Hematopoietic multipotent progenitor cell treated with erythropoietin and hydrocortisone succinate and interleukin-3 and kit ligand, for 8 days (in vitro differentiated cells): ENCODE data around the gene BLVRB.
"Not testable (repeated sequence)": the region's sequence is repeated elsewhere in the genome, so short reads cannot be mapped to it uniquely, and the experiment has no call there.

Source experiments
- DNase-seq: peaks from one replicate; pipeline ENCODE4 v3.0.0-alpha.2; 2015

BLVRB gene

GRCh38 chr19:40421993-40422747 lies 43.4 kb downstream of the BLVRB start:
- peak; percentile 53 for DNase-seq

DNA sequence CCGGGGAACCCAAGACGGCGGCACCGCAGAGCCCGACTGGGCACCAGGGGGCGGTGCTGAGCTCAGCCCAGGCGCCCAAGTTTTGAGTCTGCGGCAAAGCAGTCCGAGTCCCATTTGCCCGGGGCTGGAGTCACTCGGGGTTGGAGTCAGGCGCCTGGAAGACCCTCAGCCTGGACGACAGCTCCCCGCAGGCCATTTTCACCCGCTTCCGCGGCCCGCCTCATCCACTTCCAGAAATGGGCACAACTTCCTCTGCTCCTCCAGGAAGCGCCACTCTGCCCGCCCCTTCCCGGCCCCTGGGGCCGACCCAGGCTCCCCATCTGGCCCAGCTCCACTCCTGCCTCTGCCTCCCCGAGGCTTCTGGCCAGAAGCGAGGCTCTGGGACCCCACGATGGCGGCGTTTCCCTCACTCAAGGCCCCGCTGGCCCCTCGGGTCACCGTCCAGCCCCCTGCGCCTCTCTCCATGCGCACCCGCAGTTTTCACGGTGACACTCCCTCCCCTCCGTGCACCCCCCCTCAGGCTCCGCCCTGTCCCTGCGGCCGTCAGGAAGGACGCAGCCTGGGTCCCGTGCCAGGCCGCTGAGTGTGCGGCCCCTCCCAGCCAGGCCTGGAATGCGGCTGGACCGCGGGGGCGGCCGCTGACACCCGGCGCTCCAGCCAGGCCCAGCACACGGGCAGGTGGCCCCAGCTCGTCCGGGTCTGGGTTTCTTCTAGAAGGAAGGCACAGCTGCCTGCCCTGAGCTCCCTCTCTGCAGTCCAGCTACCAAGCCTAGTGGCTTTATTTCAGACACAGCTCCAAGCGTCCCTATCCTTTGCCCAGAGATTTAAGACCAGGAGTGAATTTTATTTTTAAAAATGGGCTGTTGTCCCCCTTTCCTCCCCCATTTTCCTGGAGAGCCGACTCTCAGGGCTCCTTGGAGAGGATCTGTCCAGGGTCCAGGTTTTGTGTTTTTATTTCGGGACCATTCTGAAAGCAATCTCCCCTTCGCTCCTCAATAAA lies 44.5 kb downstream of the BLVRB start:
- peak; percentile 82 for DNase-seq

GRCh38 chr19:40420451-40420765 lies 45.1 kb downstream of the BLVRB start:
- DNase-seq = no peak

- DNase-seq = no peak
Observed at GRCh38 chr19:40419780-40420179, 45.8 kb downstream of the BLVRB start.

- no peak for DNase-seq
Observed at GRCh38 chr19:40419066-40419612, 46.4 kb downstream of the BLVRB start.

DNA sequence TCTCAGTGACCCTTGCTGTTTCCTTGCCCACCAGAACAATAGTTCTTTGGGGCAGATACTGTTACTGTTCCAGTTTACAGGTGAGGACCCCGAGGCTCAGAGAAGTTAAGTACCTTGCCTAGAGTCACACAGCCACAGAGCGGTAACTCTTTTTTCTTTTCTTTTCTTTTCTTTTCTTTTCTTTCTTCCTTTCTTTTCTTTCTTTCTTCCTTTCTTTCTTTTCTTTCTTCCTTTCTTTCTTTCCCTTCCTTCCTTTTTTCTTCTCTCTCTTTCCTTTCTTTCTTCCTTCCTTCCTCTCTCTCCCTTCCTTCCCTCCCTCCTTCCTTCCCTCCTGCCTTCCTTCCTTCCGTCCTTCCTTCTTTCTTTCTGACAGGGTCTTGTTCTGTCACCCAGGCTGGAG lies 47.5 kb downstream of the BLVRB start:
- no peak for DNase-seq

DNA sequence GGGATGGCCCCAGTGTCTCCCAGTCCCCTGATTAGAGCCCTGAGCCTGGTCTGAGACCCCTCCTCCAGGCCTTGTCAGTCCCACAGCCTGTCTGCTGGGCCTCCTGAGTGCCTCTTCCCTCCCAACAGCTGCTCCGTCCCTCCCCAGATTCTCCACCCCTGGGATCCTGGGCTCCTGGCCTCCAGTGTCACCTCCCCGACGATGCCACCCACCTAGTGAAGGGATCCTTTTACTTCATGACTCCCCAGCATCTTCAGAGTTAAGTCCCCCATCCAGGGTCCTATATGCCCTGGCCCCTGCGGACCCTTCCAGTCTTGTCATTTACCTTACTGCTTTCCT lies 47.9 kb downstream of the BLVRB start:
- DNase-seq = no peak

- peak; percentile 77 for DNase-seq
Observed at GRCh38 chr19:40416918-40417642, 48.5 kb downstream of the BLVRB start.

DNA sequence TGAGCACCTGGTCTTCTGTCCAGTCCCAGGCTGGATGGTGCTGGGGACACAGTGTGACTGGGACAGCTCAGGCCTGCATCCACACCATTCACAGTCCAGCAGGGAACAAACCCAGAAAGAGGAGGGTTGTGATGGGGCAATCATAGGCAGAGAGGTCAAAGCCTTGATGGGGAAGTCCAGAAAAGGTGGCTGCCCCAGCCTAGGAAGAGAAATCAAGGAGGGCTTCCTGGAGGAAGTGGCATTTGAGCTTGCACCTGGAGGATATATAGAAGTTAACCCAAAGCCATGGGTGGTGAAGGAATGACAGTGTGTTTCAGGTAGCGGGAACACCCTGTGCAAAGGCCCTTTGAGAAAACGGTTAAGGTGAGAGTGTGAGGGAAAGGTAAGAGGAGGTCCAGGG lies 49.8 kb downstream of the BLVRB start:
- no peak for DNase-seq

DNA sequence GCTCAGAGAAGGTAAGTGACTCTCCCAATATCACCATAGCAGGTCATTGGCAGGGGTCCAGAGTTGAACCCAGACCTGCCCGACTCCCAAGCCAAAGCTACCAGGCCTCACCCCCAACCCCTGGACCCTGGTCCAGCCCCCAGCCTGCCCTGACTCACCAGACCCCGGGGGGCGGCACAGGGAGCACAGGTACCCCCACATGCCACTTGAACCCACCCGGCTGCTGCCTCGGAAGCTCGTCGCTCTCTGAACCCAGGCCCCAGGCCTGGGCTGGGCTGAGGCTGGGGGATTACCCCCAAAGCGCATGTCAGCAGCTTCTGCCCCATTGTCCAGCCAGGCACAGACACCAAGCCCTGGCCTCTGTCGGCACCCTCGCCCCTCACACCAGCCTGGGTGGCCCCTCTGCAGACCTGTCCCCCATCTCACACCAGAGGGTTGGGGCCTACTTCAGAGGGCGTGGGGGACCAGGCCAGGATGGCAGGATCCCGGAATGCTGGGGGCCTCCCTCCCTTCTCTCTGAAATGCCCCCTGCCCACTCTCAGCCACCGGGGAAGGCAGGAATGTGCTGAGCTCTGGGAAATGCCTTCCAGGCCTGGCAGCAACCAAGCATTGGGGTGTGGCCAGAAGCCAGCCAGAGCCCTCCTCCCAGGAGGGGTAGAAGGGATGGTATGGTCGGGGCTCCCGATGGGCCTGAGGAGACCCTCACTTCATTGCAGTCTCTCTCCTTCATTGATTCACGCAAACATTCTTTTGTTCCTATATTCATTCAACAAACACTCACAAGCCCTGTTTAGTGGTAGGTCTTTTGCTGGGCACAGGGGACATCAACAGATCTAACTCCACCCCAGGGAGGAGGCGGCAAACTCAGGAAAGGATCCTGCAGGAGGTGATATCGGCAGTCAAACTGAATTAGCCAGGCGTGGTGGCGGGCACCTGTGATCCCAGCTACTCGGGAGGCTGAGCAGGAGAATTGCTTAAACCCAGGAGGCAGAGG lies 50.7 kb downstream of the BLVRB start:
- no peak for DNase-seq

- no peak for DNase-seq
Observed at GRCh38 chr19:40413291-40413845, 52.2 kb downstream of the BLVRB start, which contains the start of gene PRX. TSS of gene PRX (minus strand) at chr19:40413378. CDS start at chr19:40407932, 5,446 bp downstream.

- DNase-seq = no peak
Observed at GRCh38 chr19:40412866-40413265, 52.7 kb downstream of the BLVRB start.

DNA sequence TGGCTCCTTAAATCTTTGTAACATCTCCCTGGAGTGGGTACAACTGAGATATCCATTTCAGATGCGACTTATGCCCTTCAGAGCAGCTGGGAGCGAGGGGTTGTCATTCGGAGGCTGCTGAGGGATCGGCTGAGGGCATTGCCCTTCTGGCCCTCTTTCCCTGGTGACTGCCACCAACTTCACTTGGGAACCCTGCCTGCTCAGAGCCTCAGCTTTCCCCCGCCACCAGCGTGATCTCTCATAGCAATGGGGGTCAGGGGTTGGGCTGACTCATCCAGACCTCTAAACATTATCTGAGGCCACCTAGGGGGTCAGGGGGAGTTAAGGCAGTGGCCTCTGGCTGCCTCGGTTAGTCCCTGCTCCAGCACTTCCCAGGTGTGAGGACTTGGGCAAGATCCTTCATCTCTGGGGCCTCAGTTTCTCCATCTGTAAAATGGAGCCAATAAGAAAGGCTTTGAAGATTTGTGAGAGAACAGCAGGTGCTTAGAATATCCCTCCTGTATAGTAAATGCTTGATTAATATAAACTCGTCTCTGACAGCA lies 53.5 kb downstream of the BLVRB start:
- no peak for DNase-seq

GRCh38 chr19:40411125-40411842 lies 54.3 kb downstream of the BLVRB start:
- no peak for DNase-seq

DNA sequence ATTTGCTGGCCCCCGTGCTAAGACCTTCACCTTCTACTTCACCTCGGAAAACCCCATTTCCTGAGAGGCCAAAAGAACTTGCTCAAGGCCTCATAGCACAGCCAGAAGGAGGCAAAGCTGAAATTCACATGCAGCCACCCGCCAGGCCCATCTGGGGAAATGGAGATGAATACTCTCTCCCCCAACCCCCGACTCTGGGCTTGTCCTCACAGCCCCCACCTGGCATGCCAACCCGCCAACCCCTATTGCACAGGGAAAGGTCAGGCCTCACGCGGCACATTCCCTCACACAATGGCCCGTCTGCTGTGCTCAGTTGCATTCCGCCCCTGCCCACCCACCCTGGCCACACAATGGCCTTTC lies 55.5 kb downstream of the BLVRB start:
- no peak for DNase-seq

DNA sequence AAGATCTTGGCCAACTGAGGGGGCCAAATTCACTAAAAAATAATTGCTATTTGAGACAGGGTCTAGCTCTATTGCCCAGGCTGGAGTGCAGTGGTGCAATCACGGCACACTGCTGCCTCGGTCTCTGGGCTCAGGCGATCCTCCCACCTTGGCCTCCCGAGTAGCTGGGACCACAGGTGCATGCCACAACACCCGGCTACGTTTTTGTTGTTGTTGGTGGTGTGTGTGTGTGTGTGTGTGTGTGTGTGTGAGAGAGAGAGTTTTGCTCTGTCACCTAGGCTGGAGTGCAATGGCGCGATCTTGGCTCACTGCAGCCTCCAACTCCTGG lies 57.0 kb downstream of the BLVRB start:
- DNase-seq = not testable (repeated sequence)

- peak; percentile 72 for DNase-seq
Observed at GRCh38 chr19:40407714-40408597, 57.6 kb downstream of the BLVRB start.

DNA sequence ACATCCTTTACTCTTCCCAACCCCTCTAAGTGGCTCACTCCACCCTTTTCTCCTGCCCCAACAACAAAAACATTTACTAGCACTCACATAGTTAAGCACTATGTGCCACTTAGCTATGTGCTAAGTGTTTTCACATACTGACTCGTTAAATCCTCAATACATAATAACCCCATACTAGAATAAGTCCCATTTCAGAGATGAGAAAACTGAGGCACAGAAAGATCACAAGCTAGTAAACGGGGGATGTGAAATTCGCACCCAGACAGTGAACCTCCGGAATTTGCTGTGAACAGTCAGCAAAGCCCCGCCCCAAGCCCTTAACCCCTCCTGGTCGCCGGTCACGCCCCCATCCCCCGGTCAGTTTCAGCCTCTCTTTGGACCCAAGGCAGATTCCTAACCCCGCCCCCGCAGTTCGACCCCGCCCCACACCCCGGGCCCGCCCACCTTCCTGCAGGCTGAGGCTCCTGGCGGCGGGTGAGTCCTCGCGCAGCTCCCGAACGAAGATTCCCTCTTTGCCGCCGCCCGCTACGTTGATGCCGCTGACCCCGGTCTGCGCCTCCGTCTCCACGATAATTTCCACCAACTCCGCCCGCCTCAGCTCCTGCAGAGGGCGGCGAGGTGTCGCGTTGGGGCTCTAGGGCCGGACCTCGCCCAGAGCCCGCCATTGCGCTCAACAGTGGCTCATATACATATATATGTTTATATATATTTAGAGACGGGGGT lies 62.1 kb downstream of the BLVRB start:
- peak; percentile 78 for DNase-seq

DNA sequence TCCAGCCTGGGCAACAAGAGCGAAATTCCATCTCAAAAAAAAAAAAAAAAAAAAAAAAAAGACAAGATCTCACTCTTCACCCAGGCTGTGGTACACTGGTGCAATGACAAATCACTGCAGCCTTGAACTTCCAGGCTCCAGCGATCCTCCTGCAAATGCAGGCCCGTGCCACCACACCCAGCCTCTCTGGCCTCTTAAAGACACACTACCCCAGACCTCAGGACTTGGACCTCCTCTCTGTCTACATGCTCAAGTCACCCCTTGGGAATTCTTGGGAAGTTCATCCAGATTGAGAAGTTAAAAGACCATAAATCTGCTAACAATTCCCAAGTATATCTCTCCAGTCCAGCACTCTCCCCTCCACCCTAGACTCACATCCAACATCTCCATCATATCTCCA lies 65.0 kb downstream of the BLVRB start:
- no peak for DNase-seq
